ENCODE data around the gene CCDC134. TPM values are rescaled to one million over a fixed set of nuclear protein-coding genes. Genes with fewer than 3 reads are reported as not detected.

CCDC134 gene
- total and polyA plus RNA-seq, 2 of the 13 experiments (the other 11 are each of a cell fraction or from before 2014, with no cell fraction given): 4.8 to 17.4 TPM

DNA sequence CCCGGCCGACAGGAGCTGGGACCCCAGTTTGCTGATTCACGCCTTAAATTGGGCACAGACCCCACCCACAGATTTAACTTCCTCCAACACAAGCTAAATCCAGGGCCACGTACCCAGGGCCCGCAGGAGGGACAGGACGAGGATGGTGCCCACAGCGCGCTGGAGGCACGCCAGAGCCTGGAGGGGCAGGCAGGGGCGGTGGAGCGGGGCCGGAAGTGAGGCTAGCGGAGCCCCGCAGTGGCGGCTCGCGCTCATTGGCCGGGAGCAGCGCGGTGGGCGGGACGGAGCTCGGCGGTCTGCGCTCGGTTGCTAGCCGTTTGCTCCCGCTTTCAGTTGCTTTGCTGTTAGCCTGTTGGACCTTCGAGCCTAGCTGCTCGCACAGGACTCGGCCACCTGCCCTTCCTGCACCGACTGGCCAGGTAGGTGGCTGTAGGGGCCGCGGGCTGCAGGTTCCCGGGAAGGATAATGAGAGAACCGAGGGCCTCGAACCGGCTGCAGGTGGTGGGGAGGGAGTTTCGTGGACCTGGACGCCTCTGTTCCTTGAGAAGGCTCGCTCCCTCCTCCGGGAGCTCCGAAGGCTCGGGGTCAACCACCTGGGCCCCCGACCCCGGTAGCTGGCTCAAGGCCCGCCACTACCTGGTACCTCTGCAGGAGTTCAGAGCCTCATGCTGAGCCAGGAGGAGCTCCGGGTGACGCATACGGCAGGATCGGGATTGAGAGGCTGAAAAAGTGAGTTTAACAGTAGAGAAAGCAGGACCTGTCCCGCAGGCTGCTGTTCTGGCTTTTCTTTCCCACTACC, at the start of gene CCDC134 (continued):
- TF ChIP-seq POGZ (CRISPR knock-in tag; IDR thresholded peaks at IDR 0.05) (peak; percentile 69), ZSCAN21 (CRISPR knock-in tag; IDR thresholded peaks at IDR 0.05; ENCODE audit: borderline replicate concordance) (no peak; the same call in 1 of the 2 replicates), ZNF230 (CRISPR knock-in tag; IDR thresholded peaks at IDR 0.05) (peak; percentile 18; the same call in 1 of the 2 replicates), MYC (CRISPR knock-in tag; IDR thresholded peaks at IDR 0.05; ENCODE audit: borderline replicate concordance) (peak; percentile 83), ZNF572 (CRISPR knock-in tag; IDR thresholded peaks at IDR 0.05) (0 out of 2 replicates have a peak, but pooled peaks have one; percentile 37), ZNF841 (CRISPR knock-in tag; IDR thresholded peaks at IDR 0.05; ENCODE audit: borderline replicate concordance) (no peak), EZH2 (conservative IDR thresholded peaks at IDR 0.05; ENCODE audit: low read depth, low read length) (no peak), ZNF772 (CRISPR knock-in tag; IDR thresholded peaks at IDR 0.05) (peak; percentile 64), KAT8 (CRISPR knock-in tag; IDR thresholded peaks at IDR 0.05) (peak; percentile 82), SMYD3 (CRISPR knock-in tag; IDR thresholded peaks at IDR 0.05) (peak; percentile 51), ZNF792 (CRISPR knock-in tag; IDR thresholded peaks at IDR 0.05) (peak; percentile 82; the same call in 1 of the 2 replicates), ZNF326 (CRISPR knock-in tag; IDR thresholded peaks at IDR 0.05; ENCODE audit: borderline replicate concordance) (no peak), LCORL (IDR thresholded peaks at IDR 0.05) (no peak), LCORL (CRISPR knock-in tag; IDR thresholded peaks at IDR 0.05) (peak; percentile 69), ZNF644 (CRISPR knock-in tag; IDR thresholded peaks at IDR 0.05; ENCODE audit: low read depth) (no peak), GATAD2A (CRISPR knock-in tag; IDR thresholded peaks at IDR 0.05) (0 out of 2 replicates have a peak, but pooled peaks have one; percentile 28), ATF7 (IDR thresholded peaks at IDR 0.05) (no peak), ATF7 (CRISPR knock-in tag; IDR thresholded peaks at IDR 0.05) (peak; percentile 69; the same call in 1 of the 2 replicates), SOX6 (IDR thresholded peaks at IDR 0.05) (no peak), SOX6 (CRISPR knock-in tag; IDR thresholded peaks at IDR 0.05) (peak; percentile 47), THAP11 (CRISPR knock-in tag; IDR thresholded peaks at IDR 0.05) (peak; percentile 81)
- TF ChIP-seq, protein P1, sequence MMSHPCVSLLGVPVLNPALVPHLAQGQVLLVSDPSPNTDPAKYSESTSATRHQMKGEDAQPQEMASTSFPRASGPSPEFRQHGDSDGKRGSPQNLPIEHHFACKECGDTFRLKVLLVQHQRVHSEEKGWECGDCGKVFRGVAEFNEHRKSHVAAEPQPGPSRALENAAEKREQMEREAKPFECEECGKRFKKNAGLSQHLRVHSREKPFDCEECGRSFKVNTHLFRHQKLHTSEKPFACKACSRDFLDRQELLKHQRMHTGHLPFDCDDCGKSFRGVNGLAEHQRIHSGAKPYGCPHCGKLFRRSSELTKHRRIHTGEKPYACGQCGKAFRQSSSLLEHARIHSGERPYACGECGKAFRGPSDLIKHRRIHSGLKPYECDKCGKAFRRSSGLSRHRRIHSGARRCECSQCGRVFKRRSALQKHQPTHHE (CRISPR knock-in tag; IDR thresholded peaks at IDR 0.05; ENCODE audit: borderline replicate concordance): peak; percentile 87; the same call in 1 of the 2 replicates
- TF ChIP-seq, protein P2, sequence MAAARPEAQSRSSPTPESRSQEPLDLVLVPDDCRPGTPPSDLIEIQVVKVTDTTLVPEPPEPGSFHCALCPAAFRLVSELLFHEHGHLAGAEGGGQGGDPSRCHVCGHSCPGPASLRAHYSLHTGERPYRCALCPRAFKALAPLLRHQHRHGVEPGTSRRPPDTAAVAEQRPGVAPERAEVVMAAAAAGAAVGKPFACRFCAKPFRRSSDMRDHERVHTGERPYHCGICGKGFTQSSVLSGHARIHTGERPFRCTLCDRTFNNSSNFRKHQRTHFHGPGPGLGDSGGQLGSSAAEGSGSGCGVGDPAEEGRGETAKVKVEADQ (CRISPR knock-in tag; IDR thresholded peaks at IDR 0.05; ENCODE audit: borderline replicate concordance): peak; percentile 84; the same call in 1 of the 2 replicates
- TF ChIP-seq, protein P3, sequence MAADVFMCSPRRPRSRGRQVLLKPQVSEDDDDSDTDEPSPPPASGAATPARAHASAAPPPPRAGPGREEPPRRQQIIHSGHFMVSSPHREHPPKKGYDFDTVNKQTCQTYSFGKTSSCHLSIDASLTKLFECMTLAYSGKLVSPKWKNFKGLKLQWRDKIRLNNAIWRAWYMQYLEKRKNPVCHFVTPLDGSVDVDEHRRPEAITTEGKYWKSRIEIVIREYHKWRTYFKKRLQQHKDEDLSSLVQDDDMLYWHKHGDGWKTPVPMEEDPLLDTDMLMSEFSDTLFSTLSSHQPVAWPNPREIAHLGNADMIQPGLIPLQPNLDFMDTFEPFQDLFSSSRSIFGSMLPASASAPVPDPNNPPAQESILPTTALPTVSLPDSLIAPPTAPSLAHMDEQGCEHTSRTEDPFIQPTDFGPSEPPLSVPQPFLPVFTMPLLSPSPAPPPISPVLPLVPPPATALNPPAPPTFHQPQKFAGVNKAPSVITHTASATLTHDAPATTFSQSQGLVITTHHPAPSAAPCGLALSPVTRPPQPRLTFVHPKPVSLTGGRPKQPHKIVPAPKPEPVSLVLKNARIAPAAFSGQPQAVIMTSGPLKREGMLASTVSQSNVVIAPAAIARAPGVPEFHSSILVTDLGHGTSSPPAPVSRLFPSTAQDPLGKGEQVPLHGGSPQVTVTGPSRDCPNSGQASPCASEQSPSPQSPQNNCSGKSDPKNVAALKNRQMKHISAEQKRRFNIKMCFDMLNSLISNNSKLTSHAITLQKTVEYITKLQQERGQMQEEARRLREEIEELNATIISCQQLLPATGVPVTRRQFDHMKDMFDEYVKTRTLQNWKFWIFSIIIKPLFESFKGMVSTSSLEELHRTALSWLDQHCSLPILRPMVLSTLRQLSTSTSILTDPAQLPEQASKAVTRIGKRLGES (CRISPR knock-in tag; IDR thresholded peaks at IDR 0.05; ENCODE audit: borderline replicate concordance): 0 out of 2 replicates have a peak, but pooled peaks have one; percentile 43
- TF ChIP-seq, protein P4, sequence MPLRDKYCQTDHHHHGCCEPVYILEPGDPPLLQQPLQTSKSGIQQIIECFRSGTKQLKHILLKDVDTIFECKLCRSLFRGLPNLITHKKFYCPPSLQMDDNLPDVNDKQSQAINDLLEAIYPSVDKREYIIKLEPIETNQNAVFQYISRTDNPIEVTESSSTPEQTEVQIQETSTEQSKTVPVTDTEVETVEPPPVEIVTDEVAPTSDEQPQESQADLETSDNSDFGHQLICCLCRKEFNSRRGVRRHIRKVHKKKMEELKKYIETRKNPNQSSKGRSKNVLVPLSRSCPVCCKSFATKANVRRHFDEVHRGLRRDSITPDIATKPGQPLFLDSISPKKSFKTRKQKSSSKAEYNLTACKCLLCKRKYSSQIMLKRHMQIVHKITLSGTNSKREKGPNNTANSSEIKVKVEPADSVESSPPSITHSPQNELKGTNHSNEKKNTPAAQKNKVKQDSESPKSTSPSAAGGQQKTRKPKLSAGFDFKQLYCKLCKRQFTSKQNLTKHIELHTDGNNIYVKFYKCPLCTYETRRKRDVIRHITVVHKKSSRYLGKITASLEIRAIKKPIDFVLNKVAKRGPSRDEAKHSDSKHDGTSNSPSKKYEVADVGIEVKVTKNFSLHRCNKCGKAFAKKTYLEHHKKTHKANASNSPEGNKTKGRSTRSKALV (CRISPR knock-in tag; IDR thresholded peaks at IDR 0.05): peak; percentile 80; the same call in 1 of the 2 replicates
